Measurements from ENCODE around the gene STXBP6. TPM values are rescaled to one million over a fixed set of nuclear protein-coding genes. Genes with fewer than 3 reads are reported as not detected.

The STXBP6 gene
- total and polyA plus RNA-seq, 12 donors = 12.2 to 49.0 (median 24.4) TPM

- intact Hi-C loops (cut with DNase I) = no loop called here
- TF ChIP-seq CTCF (IDR thresholded peaks at IDR 0.05) = no peak
- Histone ChIP-seq H3K36me3 (no peaks in the 10 kb centered on the region), H3K27ac (no peak overlapping the region), H3K4me3 (no peak overlapping the region), H3K27me3 (no peaks in the 10 kb centered on the region), H3K4me1 (peaks cover 0 to 60% (median 25%) of the 10 kb centered on the region in 9 donors), H3K9me3 (no peaks in the 10 kb centered on the region)
- DNase-seq = no peak
- WGBS, 2 donors = 46 to 62% methylated on average over 4 of the region's 4 CpGs
- peak in 5 of 8 donors; percentile 28 to 80 (median 69) for ATAC-seq
Measured at GRCh38 chr14:25014440-25014839, 35.5 kb downstream of the STXBP6 start.

GRCh38 chr14:25011095-25011494 is 38.9 kb downstream of the STXBP6 start:
- DNase-seq (no peak), ATAC-seq (no peak)
- WGBS, 2 donors = 40 to 44% methylated on average over 1 of the region's 1 CpG
- Histone ChIP-seq H3K9me3 (no peaks in the 10 kb centered on the region), H3K27me3 (no peaks in the 10 kb centered on the region), H3K4me3 (no peak overlapping the region), H3K27ac (no peak overlapping the region), H3K4me1 (peaks cover 0 to 70% (median 39%) of the 10 kb centered on the region in 9 donors), H3K36me3 (no peaks in the 10 kb centered on the region)
- TF ChIP-seq CTCF (IDR thresholded peaks at IDR 0.05) = no peak
- intact Hi-C loops (cut with DNase I) = no loop called here

- no peak for ATAC-seq
- Histone ChIP-seq H3K4me1 (peaks cover 0 to 64% (median 34%) of the 10 kb centered on the region in 9 donors), H3K27me3 (no peaks in the 10 kb centered on the region), H3K27ac (no peak overlapping the region), H3K4me3 (no peak overlapping the region), H3K9me3 (no peaks in the 10 kb centered on the region), H3K36me3 (no peaks in the 10 kb centered on the region)
- no peak for DNase-seq
- intact Hi-C loops (cut with DNase I) = no loop called here
- 91 to 93% methylated on average over 3 of the region's 3 CpGs for WGBS, 2 donors
- TF ChIP-seq CTCF (IDR thresholded peaks at IDR 0.05) = no peak
Measured at GRCh38 chr14:25010471-25010870, 39.5 kb downstream of the STXBP6 start.

GRCh38 chr14:25009891-25010290 is 40.1 kb downstream of the STXBP6 start:
- Histone ChIP-seq H3K4me1 (peaks cover 0 to 70% (median 36%) of the 10 kb centered on the region in 9 donors), H3K4me3 (no peak overlapping the region), H3K36me3 (no peaks in the 10 kb centered on the region), H3K27me3 (no peaks in the 10 kb centered on the region), H3K27ac (no peak overlapping the region), H3K9me3 (no peaks in the 10 kb centered on the region)
- TF ChIP-seq CTCF (IDR thresholded peaks at IDR 0.05) = no peak
- DNase-seq (no peak), ATAC-seq (no peak)
- intact Hi-C loops (cut with DNase I) = loop anchor here in 1 of 10 donors (5.0 kb wide), 1 partner anchor 32 kb away; no protein-coding TSS in a partner anchor
- 28 to 37% methylated on average over 3 of the region's 3 CpGs for WGBS, 2 donors
